IMR-90 (cell line): ENCODE data around the gene POLR2C. TPM values are rescaled to one million over a fixed set of nuclear protein-coding genes. Genes with fewer than 3 reads are reported as not detected.

Experiments used
- ATAC-seq: fragments of 200-7000 bp; cut with Tn5 transposase; 2 replicates; pipeline ENCODE4 v1.9.1; 2020; ENCODE audit warnings: low read depth, mild to moderate bottlenecking, moderate library complexity
- BruUV-seq: library from RNA; stranded (reverse); fragments of 400-500 nt; replicated peaks from 2 replicates; lab custom pipeline; 2021; lab: Mats Ljungman, UMichigan
- CTCF ChIA-PET: fragments of 300-600 bp; formaldehyde crosslinking; extraction: SDS; loops from one replicate; lab custom pipeline; 2021; ENCODE audit warnings: antibody characterized with exemption; lab: Yijun Ruan, JAX
- POLR2A ChIA-PET: fragments of 300-600 bp; sonication (Branson Sonifier 250); formaldehyde crosslinking; loops from one replicate; lab custom pipeline; 2022; ENCODE audit warnings: antibody characterized with exemption; ENCODE audit not compliant: unreplicated experiment; lab: Charles Lee
- DNase-seq: peaks from one replicate; pipeline ENCODE4 v3.0.0; 2013
- H2AFZ ChIP-seq: replicated peaks from 2 replicates; pipeline ENCODE3; 2013; ENCODE audit warnings: low read length, mild to moderate bottlenecking; ENCODE audit not compliant: poor library complexity
- H2AK5ac ChIP-seq: 2 replicates; pipeline ENCODE4 v1.6.1; 2013; ENCODE audit warnings: low read depth, low read length, inconsistent platforms
- H2AK9ac ChIP-seq: replicated peaks from 2 replicates; pipeline ENCODE3; 2013; ENCODE audit warnings: mild to moderate bottlenecking, low read depth, low read length, moderate library complexity; ENCODE audit not compliant: poor library complexity
- H2BK120ac ChIP-seq: 2 replicates; pipeline ENCODE4 v1.6.1; 2013; ENCODE audit warnings: low read depth, low read length, inconsistent platforms
- H2BK15ac ChIP-seq: 3 replicates; pipeline ENCODE4 v1.6.1; 2013; ENCODE audit warnings: low read depth, low read length, inconsistent platforms
- H2BK20ac ChIP-seq: 2 replicates; pipeline ENCODE4 v1.6.1; 2013; ENCODE audit warnings: low read depth, mild to moderate bottlenecking, inconsistent platforms, low read length, moderate library complexity
- H2BK5ac ChIP-seq: 2 replicates; pipeline ENCODE4 v1.6.1; 2013; ENCODE audit warnings: mild to moderate bottlenecking, low read depth, low read length, inconsistent platforms; ENCODE audit not compliant: poor library complexity, severe bottlenecking
- H3K14ac ChIP-seq: replicated peaks from 2 replicates; pipeline ENCODE4 v1.6.1; 2013; ENCODE audit warnings: low read depth, low read length, inconsistent platforms
- H3K18ac ChIP-seq: 2 replicates; pipeline ENCODE4 v1.6.1; 2013; ENCODE audit warnings: low read depth, low read length, control low read depth
- H3K23ac ChIP-seq: 2 replicates; pipeline ENCODE4 v1.6.1; 2013; ENCODE audit warnings: low read depth, low read length, inconsistent platforms
- H3K27ac ChIP-seq: 2 replicates; pipeline ENCODE4 v1.5.1; 2013; ENCODE audit warnings: mild to moderate bottlenecking, control low read depth, low read length; ENCODE audit not compliant: insufficient read depth
- H3K27me3 ChIP-seq: 2 replicates; pipeline ENCODE4 v1.6.1; 2013; ENCODE audit warnings: low read length; ENCODE audit not compliant: control insufficient read depth, insufficient read depth
- H3K36me3 ChIP-seq: 2 replicates; pipeline ENCODE4 v1.6.1; 2013; ENCODE audit warnings: low read length, mixed read lengths; ENCODE audit not compliant: control insufficient read depth, insufficient read depth
- H3K4ac ChIP-seq: 2 replicates; pipeline ENCODE4 v1.6.1; 2013; ENCODE audit warnings: low read depth, low read length, inconsistent platforms
- H3K4me1 ChIP-seq: 2 replicates; pipeline ENCODE4 v1.6.1; 2013; ENCODE audit warnings: low read length, mixed read lengths; ENCODE audit not compliant: control insufficient read depth, insufficient read depth
- H3K4me2 ChIP-seq: 2 replicates; pipeline ENCODE4 v1.6.1; 2013; ENCODE audit warnings: low read depth, mild to moderate bottlenecking, control low read depth, low read length, moderate library complexity
- H3K4me3 ChIP-seq: 2 replicates; pipeline ENCODE4 v1.5.1; 2013; ENCODE audit warnings: low read depth, mild to moderate bottlenecking, control low read depth, low read length, moderate library complexity; ENCODE audit not compliant: insufficient read depth
- H3K56ac ChIP-seq: 2 replicates; pipeline ENCODE4 v1.6.1; 2013; ENCODE audit warnings: low read length, inconsistent platforms; ENCODE audit not compliant: insufficient read depth; ENCODE audit errors: extremely low read depth
- H3K79me1 ChIP-seq, 2 experiments: 2 replicates each; pipeline ENCODE4 v1.6.1; 2013; ENCODE audit warnings: low read length in 2 of 2, inconsistent platforms in 1 of 2, low read depth in 1 of 2
- H3K9ac ChIP-seq: 2 replicates; pipeline ENCODE4 v1.6.1; 2013; ENCODE audit warnings: low read depth, low read length, control low read depth
- H3K9me1 ChIP-seq: 2 replicates; pipeline ENCODE4 v1.6.1; 2013; ENCODE audit warnings: low read length, inconsistent platforms; ENCODE audit not compliant: insufficient read depth
- H3K9me3 ChIP-seq: 2 replicates; pipeline ENCODE4 v1.6.1; 2013; ENCODE audit warnings: low read length; ENCODE audit not compliant: control insufficient read depth, insufficient read depth
- H4K20me1 ChIP-seq: 2 replicates; pipeline ENCODE4 v1.6.1; 2013; ENCODE audit warnings: low read length, inconsistent platforms; ENCODE audit not compliant: insufficient read depth
- H4K5ac ChIP-seq: 2 replicates; pipeline ENCODE4 v1.6.1; 2013; ENCODE audit warnings: mild to moderate bottlenecking, low read depth, low read length, control low read depth
- H4K8ac ChIP-seq, 2 experiments: 2 replicates each; pipeline ENCODE4 v1.6.1; 2013; ENCODE audit warnings: low read depth in 2 of 2, low read length in 2 of 2, control low read depth in 1 of 2, inconsistent platforms in 1 of 2
- H4K91ac ChIP-seq: 2 replicates; pipeline ENCODE4 v1.6.1; 2013; ENCODE audit warnings: low read depth, low read length, inconsistent platforms; ENCODE audit not compliant: insufficient read depth
- BHLHE40 ChIP-seq: fragments of 150-350 bp; IDR thresholded peaks from 2 replicates; pipeline ENCODE4 v1.6.1; 2016; ENCODE audit warnings: mild to moderate bottlenecking, low read depth, low read length
- CEBPB ChIP-seq: IDR thresholded peaks from 2 replicates; pipeline ENCODE4 v1.6.1; 2012; ENCODE audit warnings: low read depth, low read length, improper control_type of control experiment
- CHD1 ChIP-seq: IDR thresholded peaks from 2 replicates; pipeline ENCODE4 v1.6.1; 2012; ENCODE audit warnings: low read depth, low read length, improper control_type of control experiment
- CTCF ChIP-seq: conservative IDR thresholded peaks from 2 replicates; pipeline ENCODE4 v1.5.1; 2012; ENCODE audit warnings: mild to moderate bottlenecking, low read depth, low read length, improper control_type of control experiment
- ELK1 ChIP-seq: fragments of 150-350 bp; IDR thresholded peaks from 2 replicates; pipeline ENCODE4 v1.6.1; 2016; ENCODE audit warnings: low read depth, mild to moderate bottlenecking, low read length, moderate library complexity, borderline replicate concordance
- FOS ChIP-seq: fragments of 150-350 bp; IDR thresholded peaks from 2 replicates; pipeline ENCODE4 v1.6.1; 2016; ENCODE audit warnings: low read depth, low read length
- MAFK ChIP-seq: IDR thresholded peaks from 2 replicates; pipeline ENCODE4 v1.6.1; 2012; ENCODE audit warnings: low read depth, low read length, improper control_type of control experiment
- MAZ ChIP-seq: IDR thresholded peaks from 2 replicates; pipeline ENCODE4 v1.6.1; 2012; ENCODE audit warnings: low read depth, mild to moderate bottlenecking, low read length, improper control_type of control experiment, moderate library complexity, borderline replicate concordance
- MXI1 ChIP-seq: IDR thresholded peaks from 2 replicates; pipeline ENCODE4 v1.6.1; 2012; ENCODE audit warnings: low read depth, mild to moderate bottlenecking, low read length, moderate library complexity, borderline replicate concordance
- NFE2L2 ChIP-seq: fragments of 150-350 bp; IDR thresholded peaks from 2 replicates; pipeline ENCODE4 v1.6.1; 2016; ENCODE audit warnings: low read depth, mild to moderate bottlenecking, low read length
- POLR2A ChIP-seq: IDR thresholded peaks from 2 replicates; pipeline ENCODE4 v1.6.1; 2012; ENCODE audit warnings: mild to moderate bottlenecking, low read depth, low read length
- RAD21 ChIP-seq: IDR thresholded peaks from 2 replicates; pipeline ENCODE4 v1.6.1; 2012; ENCODE audit warnings: low read length, improper control_type of control experiment
- RCOR1 ChIP-seq: IDR thresholded peaks from 2 replicates; pipeline ENCODE4 v1.6.1; 2012; ENCODE audit warnings: mild to moderate bottlenecking, low read length, improper control_type of control experiment; ENCODE audit not compliant: insufficient replicate concordance
- RFX5 ChIP-seq: IDR thresholded peaks from 2 replicates; pipeline ENCODE4 v1.8.0; 2012; ENCODE audit warnings: low read depth, mild to moderate bottlenecking, low read length, moderate library complexity
- SMC3 ChIP-seq: fragments of 150-350 bp; IDR thresholded peaks from 2 replicates; pipeline ENCODE4 v1.6.1; 2016; ENCODE audit warnings: low read depth, mild to moderate bottlenecking, antibody characterized with exemption, low read length, moderate library complexity
- USF2 ChIP-seq: fragments of 150-350 bp; IDR thresholded peaks from 2 replicates; pipeline ENCODE4 v1.6.1; 2017; ENCODE audit warnings: mild to moderate bottlenecking, antibody characterized with exemption, low read length, low read depth
- WGBS, 2 experiments: methylation state at CpG; one replicate each; pipeline versions ENCODE4 v1.1.5 to v1.1.7; 2013; ENCODE audit warnings: missing lambda C conversion rate in 2 of 2; ENCODE audit not compliant: insufficient read length in 1 of 2; ENCODE audit errors: extremely low coverage in 2 of 2; 5-methylcytosine and 5-hydroxymethylcytosine counted together
- dilution Hi-C: fragments of 300-500 bp; cut with HindIII; formaldehyde crosslinking; loops from one replicate; pipeline ENCODE4 v1.14.3; 2018; ENCODE audit warnings: low sequenced_read_pairs; ENCODE audit not compliant: unreplicated experiment
- in situ Hi-C: fragments of 300-500 bp; cut with MboI; formaldehyde crosslinking; loops from 3 replicates; pipeline ENCODE4 v1.14.3; 2019; ENCODE audit warnings: low sequenced_read_pairs, inconsistent platforms, mixed read lengths
- intact Hi-C: fragments of 100-400 bp; cut with micrococcal nuclease; formaldehyde crosslinking; loops from 2 replicates; pipeline ENCODE4 v1.10.0; 2022
- polyA plus RNA-seq, 3 experiments: library from polyadenylated mRNA; depleted of rRNA; stranded (reverse); fragments of >200 nt; gene quantifications; 2 replicates each; pipeline ENCODE4 v1.2.3, GENCODE V29; 2012; ENCODE audit warnings: low replicate concordance in 1 of 3
- total RNA-seq: library from RNA; depleted of rRNA; stranded (reverse); fragments of >200 nt; gene quantifications from 2 replicates; pipeline ENCODE4 v1.2.3, GENCODE V29; 2012

Gene POLR2C
- total and polyA plus RNA-seq, 2 of the 4 experiments (the other 2 are of a cell fraction), result 137 to 340 TPM

GRCh38 chr16:57500578-57501111 lies 38.2 kb downstream of the POLR2C start:
- ATAC-seq, result no peak
- Histone ChIP-seq H3K9ac (no peak overlapping the region), H2AK9ac (peak overlapping the region; percentile 61), H3K4ac (no peak overlapping the region), H3K79me1 (no peaks in the 10 kb centered on the region), H2BK20ac (no peak overlapping the region), H3K56ac (no peak overlapping the region), H3K23ac (no peak overlapping the region), H2BK120ac (no peak overlapping the region), H3K4me2 (no peak overlapping the region), H4K8ac (no peak overlapping the region), H3K4me1 (no peaks in the 10 kb centered on the region), H3K9me1 (no peaks in the 10 kb centered on the region), H3K27ac (no peak overlapping the region), H3K4me3 (no peak overlapping the region), H4K91ac (no peak overlapping the region), H4K20me1 (no peaks in the 10 kb centered on the region), H2BK5ac (no peak overlapping the region), H3K36me3 (no peaks in the 10 kb centered on the region), H3K18ac (no peak overlapping the region), H4K5ac (no peak overlapping the region), H3K14ac (no peak overlapping the region), H3K9me3 (no peaks in the 10 kb centered on the region), H2AK5ac (no peak overlapping the region), H2BK15ac (no peak overlapping the region), H2AFZ (peak overlapping the region; percentile 34), H3K27me3 (peaks cover 67% of the 10 kb centered on the region)
- dilution Hi-C loops, result no loop called here
- in situ Hi-C loops, result no loop called here
- no peak for TF ChIP-seq ELK1
- no peak for TF ChIP-seq RAD21
- no peak for TF ChIP-seq MAFK
- no peak for TF ChIP-seq MXI1
- TF ChIP-seq MAZ, result no peak
- TF ChIP-seq FOS, result no peak
- TF ChIP-seq USF2, result no peak
- TF ChIP-seq BHLHE40, result no peak
- no peak for TF ChIP-seq POLR2A
- TF ChIP-seq CHD1, result no peak
- no peak for TF ChIP-seq CTCF
- TF ChIP-seq NFE2L2, result no peak
- no peak for TF ChIP-seq CEBPB
- no peak for TF ChIP-seq RFX5
- TF ChIP-seq RCOR1, result no peak
- no peak for TF ChIP-seq SMC3
- POLR2A ChIA-PET, result no interaction called here
- WGBS, 2 experiments, result 60% methylated on average over 2 of the region's 9 CpGs; no CpG with 5 or more reads in 1 of the 2 experiments
- intact Hi-C loops, result no loop called here
- BruUV-seq, result no TSS peak
- no peak for DNase-seq
- CTCF ChIA-PET, result interaction anchor here (0.6 kb wide), 1 partner anchor 15 kb away, joined by 3 read pairs; the partner anchor contains the start of gene DOK4
